Keratinocyte (primary cell): ENCODE measurements around the gene METTL2B.

ENCODE experiments used
- CTCF ChIP-seq, 3 experiments: IDR thresholded peaks in 1 of 3; conservative IDR thresholded peaks in 1 of 3; optimal IDR thresholded peaks in 1 of 3; 2 replicates in 2 of 3; 3 replicates in 1 of 3; pipeline versions ENCODE3 to v1.5.1; 2011; ENCODE audit warnings: low read length in 3 of 3, mild to moderate bottlenecking in 3 of 3, moderate library complexity in 2 of 3, control low read depth in 1 of 3, inconsistent platforms in 1 of 3; ENCODE audit not compliant: insufficient read depth in 2 of 3; ENCODE audit errors: extremely low read depth in 1 of 3
- EZH2 ChIP-seq: IDR thresholded peaks from one replicate; pipeline ENCODE4 v1.6.1; 2012; ENCODE audit warnings: inconsistent platforms, mild to moderate bottlenecking, low read length, moderate library complexity

GRCh38 chr7:128497405-128497804, 20.9 kb downstream of the METTL2B start:
- TF ChIP-seq CTCF (optimal IDR thresholded peaks at IDR 0.05 in 1 of 3, IDR thresholded peaks at IDR 0.05 in 1 of 3, conservative IDR thresholded peaks at IDR 0.05 in 1 of 3; ENCODE audit: extremely low read depth in 1 of 3, insufficient read depth in 2 of 3, low read length in 3 of 3) = no peak
- no peak for TF ChIP-seq EZH2
